Liver (tissue), 9 donors: ENCODE measurements around the gene SAT1. TPM values are rescaled to one million over a fixed set of nuclear protein-coding genes. Genes with fewer than 3 reads are reported as not detected.

Source experiments
- DNase-seq: peaks from one replicate; pipeline ENCODE4 v3.0.0-alpha.2; 2017; ENCODE audit warnings: low spot score
- H3K27ac ChIP-seq, 2 donors: one replicate each; pipeline ENCODE4 v1.7.0; 2013; ENCODE audit warnings: inconsistent platforms in 2 of 2, low read length in 2 of 2, control low read depth in 1 of 2, low read depth in 1 of 2, mild to moderate bottlenecking in 1 of 2
- H3K27me3 ChIP-seq, 4 donors: one replicate each; pipeline versions ENCODE4 v1.6.1 to v1.7.0; 2013; ENCODE audit warnings: low read length in 3 of 4, inconsistent platforms in 1 of 4, mild to moderate bottlenecking in 1 of 4, moderate library complexity in 1 of 4; ENCODE audit not compliant: control insufficient read depth in 4 of 4, insufficient read depth in 4 of 4
- H3K36me3 ChIP-seq, 4 donors: one replicate each; pipeline versions ENCODE4 v1.6.1 to v1.7.0; 2013; ENCODE audit warnings: low read length in 3 of 4, mild to moderate bottlenecking in 3 of 4, low read depth in 1 of 4, moderate library complexity in 1 of 4; ENCODE audit not compliant: control insufficient read depth in 4 of 4, insufficient read depth in 3 of 4
- H3K4me1 ChIP-seq, 4 donors: one replicate each; pipeline versions ENCODE4 v1.6.1 to v1.7.0; 2013; ENCODE audit warnings: low read length in 3 of 4, mild to moderate bottlenecking in 3 of 4, moderate library complexity in 1 of 4; ENCODE audit not compliant: control insufficient read depth in 4 of 4, insufficient read depth in 4 of 4
- H3K4me3 ChIP-seq, 3 donors: one replicate each; pipeline versions ENCODE4 v1.6.1 to v1.7.0; 2013; ENCODE audit warnings: low read length in 3 of 3, control low read depth in 1 of 3, low read depth in 1 of 3, mild to moderate bottlenecking in 1 of 3
- H3K9ac ChIP-seq, 2 donors: one replicate each; pipeline ENCODE4 v1.7.0; 2013; ENCODE audit warnings: low read length in 2 of 2, mild to moderate bottlenecking in 2 of 2, moderate library complexity in 2 of 2, control low read depth in 1 of 2, low read depth in 1 of 2
- H3K9me3 ChIP-seq, 4 donors: one replicate each; pipeline versions ENCODE4 v1.6.1 to v1.7.0; 2013; ENCODE audit warnings: low read length in 3 of 4; ENCODE audit not compliant: control insufficient read depth in 4 of 4
- ATF3 ChIP-seq: IDR thresholded peaks from 2 replicates; pipeline ENCODE4 v1.6.1; 2016; ENCODE audit warnings: antibody characterized with exemption
- CTCF ChIP-seq: fragments of 150-350 bp; IDR thresholded peaks from 2 replicates; pipeline ENCODE4 v1.5.1; 2017; ENCODE audit warnings: improper control_type of control experiment, low read depth, low read length; ENCODE audit not compliant: missing input control
- EGR1 ChIP-seq, 2 donors: IDR thresholded peaks; 2 replicates each; pipeline ENCODE4 v1.6.1; 2016 to 2018; ENCODE audit warnings: antibody characterized with exemption in 2 of 2, low read depth in 2 of 2
- FOXA2 ChIP-seq: IDR thresholded peaks from 2 replicates; pipeline ENCODE4 v1.6.1; 2016; ENCODE audit warnings: antibody characterized with exemption
- GABPA ChIP-seq, 2 donors: IDR thresholded peaks in 1 of 2; conservative IDR thresholded peaks in 1 of 2; 2 replicates each; pipeline ENCODE4 v1.6.1; 2016; ENCODE audit warnings: antibody characterized with exemption in 2 of 2, mild to moderate bottlenecking in 1 of 2, moderate library complexity in 1 of 2
- HNF4A ChIP-seq, 2 donors: conservative IDR thresholded peaks; 2 replicates each; pipeline ENCODE4 v1.6.1; 2016; ENCODE audit warnings: antibody characterized with exemption in 2 of 2, mild to moderate bottlenecking in 2 of 2
- NR2F2 ChIP-seq: IDR thresholded peaks from 2 replicates; pipeline ENCODE4 v1.6.1; 2016; ENCODE audit warnings: antibody characterized with exemption
- RAD21 ChIP-seq, 2 donors: IDR thresholded peaks; 2 replicates each; pipeline ENCODE4 v1.6.1; 2016; ENCODE audit warnings: antibody characterized with exemption in 2 of 2, mild to moderate bottlenecking in 2 of 2
- REST ChIP-seq: IDR thresholded peaks from 2 replicates; pipeline ENCODE4 v1.6.1; 2016; ENCODE audit warnings: antibody characterized with exemption, mild to moderate bottlenecking
- RXRA ChIP-seq, 2 donors: IDR thresholded peaks; 2 replicates each; pipeline ENCODE4 v1.6.1; 2017 to 2018; ENCODE audit warnings: antibody characterized with exemption in 2 of 2, mild to moderate bottlenecking in 1 of 2
- SP1 ChIP-seq: IDR thresholded peaks from 2 replicates; pipeline ENCODE4 v1.6.1; 2018; ENCODE audit warnings: antibody characterized with exemption, mild to moderate bottlenecking
- TAF1 ChIP-seq: conservative IDR thresholded peaks from 2 replicates; pipeline ENCODE4 v1.6.1; 2016; ENCODE audit warnings: antibody characterized with exemption, mild to moderate bottlenecking
- YY1 ChIP-seq: IDR thresholded peaks from 2 replicates; pipeline ENCODE4 v1.6.1; 2016; ENCODE audit warnings: antibody characterized with exemption, mild to moderate bottlenecking
- ZBTB33 ChIP-seq: IDR thresholded peaks from 2 replicates; pipeline ENCODE4 v1.6.1; 2016; ENCODE audit warnings: antibody characterized with exemption
- WGBS: extraction: QIAGEN DNeasy Blood & Tissue Kit; methylation state at CpG from one replicate; pipeline ENCODE4 v1.1.7; 2013; 5-methylcytosine and 5-hydroxymethylcytosine counted together
- polyA plus RNA-seq, 2 donors: library from polyadenylated mRNA; stranded (reverse) in 1 of 2; unstranded in 1 of 2; fragments of 200-250 nt in 1 of 2; fragments of >200 nt in 1 of 2; fragmentation: Nextera tagmentation in 1 of 2; extraction: Ambion mirVana in 1 of 2; gene quantifications; one replicate each; pipeline versions ENCODE4 v1.2.1 to v1.2.3, GENCODE V29; 2013 to 2015
- total RNA-seq, 2 donors: library from RNA; depleted of rRNA; stranded (reverse); fragments of >200 nt; gene quantifications; one replicate each; pipeline ENCODE4 v1.2.3, GENCODE V29; 2014
- donor health status: healthy.
- donor health status: healthy.
- donor health status: healthy.
- donor health status: healthy.
- donor health status: healthy.

SAT1 gene
- total RNA-seq, result 100 to 1,000 TPM; 105 to 388 TPM
- polyA plus RNA-seq, result 100 to 1,000 TPM; 204 to 780 TPM

- Histone ChIP-seq H3K9me3 (no peaks in the 10 kb centered on the region), H3K36me3 (peaks cover 2 to 9% (median 4%) of the 10 kb centered on the region in 4 donors), H3K4me1 (peaks cover 0 to 9% (median 3%) of the 10 kb centered on the region in 4 donors), H3K27me3 (no peaks in the 10 kb centered on the region), H3K27ac (peak within 1 kb of the TSS; percentile 84 to 91), H3K9ac (peak within 1 kb of the TSS; percentile 86 to 93), H3K4me3 (peak within 1 kb of the TSS; percentile 60 to 93 (median 87))
- DNase-seq, result peak; percentile 92
- no peak for TF ChIP-seq FOXA2
- no peak for TF ChIP-seq ZBTB33
- TF ChIP-seq CTCF, result peak; percentile 74
- peak; percentile 70 to 72 for TF ChIP-seq RXRA (IDR thresholded peaks at IDR 0.05)
- TF ChIP-seq TAF1, result peak; percentile 98
- peak; percentile 50 for TF ChIP-seq YY1
- peak; percentile 75 for TF ChIP-seq SP1
- peak; percentile 53 to 84 for TF ChIP-seq GABPA (IDR thresholded peaks at IDR 0.05 in 1 of 2, conservative IDR thresholded peaks at IDR 0.05 in 1 of 2)
- TF ChIP-seq NR2F2, result peak; percentile 50
- no peak for TF ChIP-seq ATF3
- TF ChIP-seq RAD21 (IDR thresholded peaks at IDR 0.05), result peak; percentile 85
- TF ChIP-seq HNF4A (conservative IDR thresholded peaks at IDR 0.05), result peak; percentile 59 to 70
- TF ChIP-seq EGR1 (IDR thresholded peaks at IDR 0.05; ENCODE audit: low read depth in 2 of 2), result no peak
- peak; percentile 96 for TF ChIP-seq REST
- WGBS, result under 1% methylated on average over 57 of the region's 58 CpGs
Observed at GRCh38 chrX:23782863-23783588, at the start of gene SAT1. Gene SAT1, plus strand, starts transcription at chrX:23783173. Its CDS starts 179 bp downstream, at chrX:23783352.
